DOHH2 (cell line): ENCODE results near the gene GAB2.
"Not testable (repeated sequence)": the region's sequence is repeated elsewhere in the genome, so short reads cannot be mapped to it uniquely, and the experiment has no call there.

Experiments
- EZH2phosphoT487 ChIP-seq: fragments of 200-600 bp; sonication (generic); IDR thresholded peaks from 2 replicates; pipeline ENCODE4 v1.6.1; 2017; ENCODE audit warnings: borderline replicate concordance, mild to moderate bottlenecking, antibody characterized with exemption, low read length, moderate library complexity, mixed read lengths
- TF ChIP-seq, protein P1 (sequence below): fragments of 200-600 bp; sonication (generic); IDR thresholded peaks from one replicate; pipeline ENCODE4 v1.5.1; 2014; ENCODE audit warnings: antibody characterized with exemption, mild to moderate bottlenecking, low read depth, low read length; ENCODE audit not compliant: poor library complexity, severe bottlenecking

DNA sequence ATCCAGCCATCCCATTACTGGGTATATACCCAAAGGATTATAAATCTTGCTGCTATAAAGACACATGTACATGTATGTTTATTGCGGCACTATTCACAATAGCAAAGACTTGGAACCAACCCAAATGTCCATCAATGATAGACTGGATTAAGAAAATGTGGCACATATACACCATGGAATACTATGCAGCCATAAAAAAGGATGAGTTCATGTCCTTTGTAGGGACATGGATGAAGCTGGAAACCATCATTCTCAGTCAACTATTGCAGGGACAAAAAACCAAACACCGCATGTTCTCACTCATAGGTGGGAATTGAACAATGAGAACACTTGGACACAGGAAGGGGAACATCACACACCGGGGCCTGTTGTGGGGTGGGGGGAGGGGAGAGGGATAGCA is 59.7 kb downstream of the GAB2 start:
- TF ChIP-seq, protein P1, sequence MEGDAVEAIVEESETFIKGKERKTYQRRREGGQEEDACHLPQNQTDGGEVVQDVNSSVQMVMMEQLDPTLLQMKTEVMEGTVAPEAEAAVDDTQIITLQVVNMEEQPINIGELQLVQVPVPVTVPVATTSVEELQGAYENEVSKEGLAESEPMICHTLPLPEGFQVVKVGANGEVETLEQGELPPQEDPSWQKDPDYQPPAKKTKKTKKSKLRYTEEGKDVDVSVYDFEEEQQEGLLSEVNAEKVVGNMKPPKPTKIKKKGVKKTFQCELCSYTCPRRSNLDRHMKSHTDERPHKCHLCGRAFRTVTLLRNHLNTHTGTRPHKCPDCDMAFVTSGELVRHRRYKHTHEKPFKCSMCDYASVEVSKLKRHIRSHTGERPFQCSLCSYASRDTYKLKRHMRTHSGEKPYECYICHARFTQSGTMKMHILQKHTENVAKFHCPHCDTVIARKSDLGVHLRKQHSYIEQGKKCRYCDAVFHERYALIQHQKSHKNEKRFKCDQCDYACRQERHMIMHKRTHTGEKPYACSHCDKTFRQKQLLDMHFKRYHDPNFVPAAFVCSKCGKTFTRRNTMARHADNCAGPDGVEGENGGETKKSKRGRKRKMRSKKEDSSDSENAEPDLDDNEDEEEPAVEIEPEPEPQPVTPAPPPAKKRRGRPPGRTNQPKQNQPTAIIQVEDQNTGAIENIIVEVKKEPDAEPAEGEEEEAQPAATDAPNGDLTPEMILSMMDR: not testable (repeated sequence)
- TF ChIP-seq EZH2phosphoT487: not testable (repeated sequence)
